Activated naive CD8-positive, alpha-beta T cell treated with anti-CD3 and anti-CD28 coated beads, Interleukin-2, amount 50 U/mL, for 16 hours (primary cell): ENCODE data around the gene HDAC7.

ENCODE experiments used
- DNase-seq: peaks from one replicate; pipeline ENCODE4 v3.0.0-alpha.2; 2020; ENCODE audit warnings: low read depth, low spot score

Gene HDAC7

GRCh38 chr12:47819896-47820630 is at the start of gene HDAC7:
TSS of gene HDAC7 (minus strand) at chr12:47819903. CDS start at chr12:47819785, 118 bp downstream.
- peak; percentile 70 for DNase-seq

- DNase-seq = no peak
Observed at GRCh38 chr12:47868552-47869031, 48.9 kb upstream of the HDAC7 start.

GRCh38 chr12:47868041-47868440 is 48.3 kb upstream of the HDAC7 start:
- DNase-seq = no peak

- no peak for DNase-seq
Observed at GRCh38 chr12:47867495-47867941, 47.8 kb upstream of the HDAC7 start.

GRCh38 chr12:47864646-47865235 is 45.0 kb upstream of the HDAC7 start:
- no peak for DNase-seq

- no peak for DNase-seq
Observed at GRCh38 chr12:47863985-47864384, 44.3 kb upstream of the HDAC7 start.

GRCh38 chr12:47863467-47863866 is 43.8 kb upstream of the HDAC7 start:
- no peak for DNase-seq

- no peak for DNase-seq
Observed at GRCh38 chr12:47862881-47863280, 43.2 kb upstream of the HDAC7 start.

GRCh38 chr12:47862167-47862750 is 42.6 kb upstream of the HDAC7 start:
- no peak for DNase-seq

GRCh38 chr12:47860873-47861272 is 41.2 kb upstream of the HDAC7 start:
- no peak for DNase-seq

- DNase-seq = no peak
Observed at GRCh38 chr12:47860279-47860841, 40.7 kb upstream of the HDAC7 start.

GRCh38 chr12:47858511-47859266 is 39.0 kb upstream of the HDAC7 start:
- DNase-seq = no peak

- DNase-seq = no peak
Observed at GRCh38 chr12:47856721-47857575, 37.2 kb upstream of the HDAC7 start.

GRCh38 chr12:47856094-47856493 is 36.4 kb upstream of the HDAC7 start:
- no peak for DNase-seq

- DNase-seq = no peak
Observed at GRCh38 chr12:47855502-47855901, 35.8 kb upstream of the HDAC7 start.

- no peak for DNase-seq
Observed at GRCh38 chr12:47854531-47854930, 34.8 kb upstream of the HDAC7 start.

GRCh38 chr12:47852096-47852571 is 32.4 kb upstream of the HDAC7 start:
- no peak for DNase-seq

- no peak for DNase-seq
Observed at GRCh38 chr12:47851303-47851952, 31.7 kb upstream of the HDAC7 start.

- DNase-seq = no peak
Observed at GRCh38 chr12:47850153-47851084, 30.7 kb upstream of the HDAC7 start.
